NAMALWA (cell line): Measurements from ENCODE around the gene SMC1A.
"Not testable (repeated sequence)": the region's sequence is repeated elsewhere in the genome, so short reads cannot be mapped to it uniquely, and the experiment has no call there.

ENCODE experiments used
- DNase-seq: peaks from one replicate; pipeline ENCODE4 v3.0.0-alpha.2; 2015; ENCODE audit warnings: low spot score

SMC1A gene

GRCh38 chrX:53422086-53422860, at the start of gene SMC1A:
SMC1A (minus strand) TSS chrX:53422654; CDS start chrX:53422600, 54 bp downstream.
- peak; percentile 96 for DNase-seq

DNA sequence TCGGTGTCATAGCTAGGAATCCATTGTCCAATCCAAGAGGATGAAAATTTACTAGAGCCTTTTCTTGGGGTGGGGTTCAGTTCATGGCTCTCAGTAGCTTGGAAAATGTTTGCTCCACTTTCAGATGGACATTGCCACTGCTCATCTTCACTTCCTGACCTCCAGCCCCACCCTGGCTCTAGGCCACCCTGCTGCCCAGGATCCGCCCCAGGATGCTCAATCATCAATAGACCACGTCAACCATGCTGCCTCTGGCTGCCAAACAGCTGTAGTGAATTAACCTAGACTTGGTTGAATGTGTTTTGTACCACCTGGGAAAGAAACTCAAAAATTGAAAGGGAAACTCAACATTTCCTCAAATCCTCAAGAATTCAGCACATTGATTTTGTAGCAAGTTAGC, 48.9 kb upstream of the SMC1A start:
- DNase-seq = no peak

GRCh38 chrX:53468659-53469058, 46.2 kb upstream of the SMC1A start:
- DNase-seq = not testable (repeated sequence)

- no peak for DNase-seq
Measured at GRCh38 chrX:53458082-53458481, 35.6 kb upstream of the SMC1A start.

DNA sequence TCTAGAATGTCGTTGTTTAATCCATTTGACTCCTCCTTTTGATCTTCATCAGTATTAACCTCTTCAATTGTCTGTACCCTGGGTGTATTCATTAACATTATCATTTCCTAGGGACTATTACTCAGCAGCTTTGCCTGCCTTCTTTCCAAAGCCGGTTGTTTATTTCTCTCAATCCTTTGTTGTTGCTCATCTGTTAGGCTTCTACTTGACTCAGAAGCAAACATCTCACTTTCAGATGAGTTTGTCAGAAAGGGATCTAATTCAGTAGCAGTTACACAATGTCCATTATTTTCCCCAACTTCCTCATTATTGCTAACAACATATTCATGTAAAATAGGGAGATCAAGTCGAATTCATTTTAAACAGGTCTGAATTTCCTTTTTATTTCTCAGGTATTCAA, 33.8 kb upstream of the SMC1A start:
- DNase-seq = no peak

- no peak for DNase-seq
Measured at GRCh38 chrX:53452812-53453211, 30.4 kb upstream of the SMC1A start.

GRCh38 chrX:53449632-53450031, 27.2 kb upstream of the SMC1A start:
- no peak for DNase-seq

DNA sequence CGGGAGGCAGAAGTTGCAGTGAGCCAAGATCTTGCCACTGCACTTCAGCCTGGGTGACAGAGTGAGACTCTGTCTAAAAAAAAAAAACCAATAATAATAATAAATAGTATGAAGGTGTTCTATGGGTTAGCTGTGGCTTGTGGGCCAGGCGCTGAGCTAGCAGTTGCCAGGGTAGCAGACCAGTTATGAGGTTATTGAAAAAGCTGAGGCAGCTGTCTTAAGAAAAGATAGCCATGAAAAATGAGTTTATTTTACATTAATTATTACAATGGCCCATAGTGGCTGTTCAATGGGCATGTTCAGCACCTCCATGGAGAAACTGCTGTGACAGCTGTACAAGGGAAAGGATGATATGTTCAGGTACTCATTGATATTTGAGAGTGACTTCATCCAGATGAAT, 25.0 kb upstream of the SMC1A start:
- no peak for DNase-seq

GRCh38 chrX:53445977-53446376, 23.5 kb upstream of the SMC1A start:
- DNase-seq = peak; percentile 62

- DNase-seq = peak; percentile 17
Measured at GRCh38 chrX:53442322-53442631, 19.8 kb upstream of the SMC1A start.

- peak; percentile 83 for DNase-seq
Measured at GRCh38 chrX:53441531-53442321, 19.3 kb upstream of the SMC1A start.

GRCh38 chrX:53440621-53441517, 18.4 kb upstream of the SMC1A start:
- no peak for DNase-seq

- no peak for DNase-seq
Measured at GRCh38 chrX:53440101-53440500, 17.6 kb upstream of the SMC1A start.

DNA sequence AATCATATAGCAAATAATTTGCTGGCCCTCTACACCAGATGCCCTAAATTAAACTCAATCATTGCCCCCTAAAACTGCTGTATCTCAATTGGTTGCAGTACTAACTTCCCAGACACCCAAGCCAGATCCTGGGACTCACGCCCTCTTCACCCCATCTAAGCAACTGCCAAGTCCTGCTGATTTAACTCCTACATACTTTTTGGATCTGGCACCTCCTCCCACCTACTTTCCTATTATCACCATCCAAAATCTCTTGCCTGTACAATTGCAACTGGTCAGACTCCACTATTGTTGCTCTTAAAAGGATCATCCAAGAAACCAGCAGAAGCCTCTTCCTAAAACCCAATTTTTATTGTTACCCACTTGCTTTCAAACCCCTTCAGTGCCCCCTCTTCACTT, 16.4 kb upstream of the SMC1A start:
- DNase-seq = no peak

DNA sequence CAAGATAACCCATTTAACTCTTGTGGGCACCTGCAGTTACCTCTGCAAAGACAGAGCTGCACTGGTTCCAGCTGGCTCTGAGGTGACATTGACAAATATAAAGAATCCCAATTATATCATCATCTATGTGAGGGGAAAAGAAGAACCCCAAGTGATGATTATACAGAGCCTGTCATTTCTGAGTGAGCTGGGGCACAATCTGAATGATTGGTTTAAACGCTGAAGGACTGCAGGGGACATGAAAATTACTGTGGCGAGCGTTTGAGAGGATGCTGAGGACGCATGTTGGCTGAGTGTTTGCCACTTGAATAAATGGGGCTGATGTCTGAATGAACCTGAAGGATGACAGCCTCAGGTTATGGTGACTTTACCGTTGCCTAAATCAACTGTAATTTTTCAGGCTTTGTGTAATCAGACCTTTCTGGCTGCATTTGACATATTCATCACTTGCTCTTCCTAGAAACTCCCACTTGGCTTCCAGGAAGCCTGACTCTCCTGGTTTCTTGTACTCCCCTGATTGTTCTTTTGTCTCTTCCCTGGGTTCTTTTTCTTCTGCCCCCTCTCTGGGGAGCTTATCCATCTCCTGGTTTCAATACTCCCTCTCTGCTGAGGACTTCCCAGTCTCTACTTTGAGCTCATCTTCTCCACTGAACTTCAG, 15.8 kb upstream of the SMC1A start:
- no peak for DNase-seq

- no peak for DNase-seq
Measured at GRCh38 chrX:53437206-53437605, 14.8 kb upstream of the SMC1A start.

DNA sequence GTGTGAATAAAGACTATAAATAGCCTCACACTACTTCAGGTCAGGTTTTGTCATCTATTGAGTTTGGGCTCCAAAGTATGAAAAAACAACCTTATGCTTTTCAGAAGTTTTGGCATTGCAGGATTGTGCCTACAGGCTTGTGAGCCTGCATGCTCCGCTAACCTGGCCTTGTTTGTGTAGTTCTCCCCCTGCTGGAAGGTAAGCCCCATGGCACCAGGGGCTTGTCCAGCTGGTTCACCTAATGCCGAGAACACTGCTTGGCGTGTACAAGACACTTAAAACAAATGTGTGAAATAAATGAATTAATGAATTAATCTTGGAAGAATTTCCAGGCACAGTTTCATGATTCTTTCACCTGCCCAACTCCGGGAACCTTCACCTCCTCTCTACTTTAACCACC, 13.5 kb upstream of the SMC1A start:
- DNase-seq = peak; percentile 82

DNA sequence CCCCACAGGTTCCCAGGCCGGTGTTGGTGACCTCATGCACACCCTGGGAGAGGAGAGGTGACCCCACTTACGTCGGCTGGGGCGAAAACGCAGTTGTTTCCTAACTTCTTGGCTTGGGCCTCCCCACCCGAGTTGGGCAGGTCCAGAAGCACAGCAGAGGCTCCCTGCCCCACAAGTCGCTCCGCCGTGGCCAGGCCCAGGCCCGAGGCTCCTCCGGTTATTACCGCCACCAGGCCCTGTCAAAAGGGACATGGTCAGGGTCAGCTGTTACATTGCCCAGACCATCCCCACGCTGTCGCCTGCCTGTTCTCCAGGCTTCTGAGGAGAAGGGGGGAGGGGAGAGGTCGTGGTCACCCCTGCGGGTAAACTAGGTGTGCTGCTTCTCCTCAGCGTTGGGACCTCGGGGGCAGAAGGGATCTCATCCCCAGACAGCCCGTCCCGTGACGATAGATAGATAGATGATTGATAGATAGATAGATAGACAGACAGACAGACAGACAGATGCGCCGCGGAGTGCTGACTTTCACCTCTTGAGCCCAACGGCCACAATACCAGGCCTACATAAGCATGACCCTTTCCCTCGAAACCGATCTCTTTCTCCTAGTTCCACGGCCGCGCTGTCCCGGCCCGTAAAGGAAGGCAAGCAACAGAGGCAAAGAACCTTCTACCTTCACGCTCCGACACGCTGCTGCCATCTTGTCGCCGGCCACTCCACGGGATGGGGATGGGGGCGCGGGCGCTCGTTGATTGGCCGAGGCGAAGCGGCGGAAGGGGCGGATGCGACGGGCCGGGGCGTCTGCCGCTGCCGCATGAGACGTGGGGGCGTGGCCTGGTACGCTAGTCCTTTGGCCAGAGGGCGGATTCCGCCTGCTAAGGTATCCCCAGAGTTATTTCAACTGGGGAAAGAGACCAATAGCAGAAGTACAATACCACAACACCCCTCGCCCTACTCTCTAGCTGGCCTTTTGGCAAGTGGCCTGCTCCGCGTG, 11.5 kb upstream of the SMC1A start, which contains the start of gene HSD17B10:
Gene HSD17B10, minus strand, starts transcription at position 720 of the 989 bp plus-strand sequence. Its CDS starts 25 bp downstream, at position 695.
- peak; percentile 88 for DNase-seq

- DNase-seq = no peak
Measured at GRCh38 chrX:53430231-53430630, 7.8 kb upstream of the SMC1A start.

- no peak for DNase-seq
Measured at GRCh38 chrX:53429755-53430154, 7.3 kb upstream of the SMC1A start.
